ENCODE results near the gene FYN.

- TF ChIP-seq RAD21 (IDR thresholded peaks at IDR 0.05; ENCODE audit: insufficient read depth, low read depth, low read length) = peak; percentile 32; the same call in 1 of the 2 replicates
- no peak for TF ChIP-seq MXI1 (IDR thresholded peaks at IDR 0.05; ENCODE audit: low read depth, low read length)
- no peak for TF ChIP-seq PBX3 (IDR thresholded peaks at IDR 0.05; ENCODE audit: insufficient replicate concordance, low read depth, low read length)
- TF ChIP-seq MAX (IDR thresholded peaks at IDR 0.05; ENCODE audit: low read depth, low read length) = no peak
- no peak for TF ChIP-seq POLR2A (IDR thresholded peaks at IDR 0.05; ENCODE audit: low read depth, low read length)
- TF ChIP-seq CTCF (IDR thresholded peaks at IDR 0.05 in 2 of 3, conservative IDR thresholded peaks at IDR 0.05 in 1 of 3; ENCODE audit: control insufficient read depth in 2 of 3, extremely low read depth in 1 of 3, insufficient read depth in 1 of 3, low read depth in 3 of 3, low read length in 3 of 3) = 0 out of 6 replicates have a peak, but pooled peaks of 1 of the 3 experiments have one; percentile 3
- 0 out of 2 replicates have a peak, but pooled peaks have one; percentile 20 for TF ChIP-seq YY1 (IDR thresholded peaks at IDR 0.05; ENCODE audit: low read depth, low read length)
- no peak for TF ChIP-seq ASH2L (IDR thresholded peaks at IDR 0.05; ENCODE audit: borderline replicate concordance, low read depth)
- TF ChIP-seq SUZ12 (IDR thresholded peaks at IDR 0.05; ENCODE audit: unreplicated experiment) = no peak
- no peak for TF ChIP-seq FOS (IDR thresholded peaks at IDR 0.05; ENCODE audit: borderline replicate concordance, extremely low read depth, insufficient read length)
- TF ChIP-seq E2F4 (IDR thresholded peaks at IDR 0.05; ENCODE audit: low read depth, low read length) = no peak
- TF ChIP-seq USF1 (IDR thresholded peaks at IDR 0.05; ENCODE audit: borderline replicate concordance, extremely low read length, insufficient read depth, low read depth, low read length) = no peak
- peak; percentile 39; the same call in 1 of the 2 replicates for TF ChIP-seq GABPA (IDR thresholded peaks at IDR 0.05; ENCODE audit: low read depth)
- TF ChIP-seq SIN3A (IDR thresholded peaks at IDR 0.05; ENCODE audit: low read depth, low read length) = no peak
These were observed 131.9 kb downstream of the FYN start for GRCh38 chr6:111741177-111741952.
